H1 (cell line): ENCODE results near the gene SLC35A3. TPM values are rescaled to one million over a fixed set of nuclear protein-coding genes. Genes with fewer than 3 reads are reported as not detected.

Experiments used
- CBX5 ChIP-seq: fragments of 300-800, 300-1000 bp; sonication (generic); IDR thresholded peaks from 2 replicates; pipeline ENCODE4 v1.7.1; 2016; ENCODE audit warnings: antibody characterized with exemption, low read length, low read depth
- EP300 ChIP-seq, 2 experiments: IDR thresholded peaks; 1 replicate in 1 of 2; 2 replicates in 1 of 2; pipeline ENCODE4 v1.6.1; 2011 to 2012; ENCODE audit warnings: low read depth in 2 of 2, low read length in 2 of 2, mild to moderate bottlenecking in 2 of 2, borderline replicate concordance in 1 of 2, inconsistent platforms in 1 of 2, moderate library complexity in 1 of 2
- EZH2 ChIP-seq: fragments of 200-600 bp; sonication (generic); IDR thresholded peaks from 2 replicates; pipeline ENCODE4 v1.7.1; 2012; ENCODE audit warnings: low read depth, mild to moderate bottlenecking, moderate library complexity, low read length, inconsistent platforms; ENCODE audit not compliant: severe bottlenecking
- JUN ChIP-seq: IDR thresholded peaks from 2 replicates; pipeline ENCODE4 v1.6.1; 2011; ENCODE audit warnings: low read depth, mild to moderate bottlenecking, improper control_type of control experiment, low read length
- PHF8 ChIP-seq: fragments of 200-600 bp; sonication (generic); conservative IDR thresholded peaks from 2 replicates; pipeline ENCODE4 v1.7.1; 2012; ENCODE audit warnings: low read depth, mild to moderate bottlenecking, inconsistent platforms, low read length, moderate library complexity
- SP2 ChIP-seq: IDR thresholded peaks from 2 replicates; pipeline ENCODE4 v1.6.1; 2012; ENCODE audit warnings: mild to moderate bottlenecking, low read length, inconsistent platforms
- TEAD4 ChIP-seq: IDR thresholded peaks from 2 replicates; pipeline ENCODE4 v1.6.1; 2012; ENCODE audit warnings: low read depth, low read length, inconsistent platforms, mixed read lengths
- polyA plus RNA-seq, 7 experiments: library from polyadenylated mRNA; depleted of rRNA in 3 of 7; stranded (reverse) in 5 of 7; unstranded in 2 of 7; fragments of >200 nt in 5 of 7; fragments of 200-250 nt in 2 of 7; gene quantifications; 1 replicate in 5 of 7; 2 replicates in 1 of 7; 4 replicates in 1 of 7; pipeline versions ENCODE4 v1.2.1 to v1.2.3, GENCODE V29; 2011 to 2013; ENCODE audit warnings: missing spikeins in 2 of 7, mixed read lengths in 2 of 7
- total RNA-seq: library from RNA; stranded (reverse); fragmentation: NEBNext Ultra II Directional; extraction: Animal tissue kit (Norgen Biotek cat#: 25700); gene quantifications from 2 replicates; pipeline ENCODE4 v1.2.1, GENCODE V29; 2021
- TF ChIP-seq, protein P1 (sequence below): fragments of 300-600 bp; sonication (generic); IDR thresholded peaks from 2 replicates; pipeline ENCODE4 v1.7.1; 2012; ENCODE audit warnings: low read length, moderate library complexity, mild to moderate bottlenecking, inconsistent platforms; ENCODE audit not compliant: insufficient replicate concordance
- TF ChIP-seq, protein P2 (sequence below): IDR thresholded peaks from 2 replicates; pipeline ENCODE4 v1.6.1; 2012; ENCODE audit warnings: low read length, inconsistent platforms

Gene SLC35A3
- total and polyA plus RNA-seq, 2 of the 8 experiments (the other 6 are each of a cell fraction or from before 2014, with no cell fraction given) = 3.0 to 13.8 TPM

DNA sequence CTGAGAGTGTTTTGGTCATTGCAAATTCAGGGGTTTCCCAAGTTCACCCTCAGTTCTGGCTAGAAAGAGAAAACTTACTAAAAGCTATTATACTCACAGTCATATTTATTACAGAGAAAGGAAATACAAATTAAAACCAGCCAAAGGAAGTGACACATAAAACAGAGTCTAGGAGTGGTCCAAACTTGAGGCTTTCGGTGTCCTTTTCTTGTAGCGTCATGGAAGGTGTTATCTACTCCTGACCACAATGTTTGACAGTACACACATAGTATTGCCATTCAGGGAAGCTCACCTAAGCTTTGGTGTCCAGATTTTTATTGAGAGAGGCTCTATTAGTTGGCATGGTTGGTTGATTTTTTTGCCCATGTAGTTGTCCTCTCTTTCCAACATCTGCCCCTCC, 59.0 kb downstream of the SLC35A3 start (continued):
- TF ChIP-seq, protein P1, sequence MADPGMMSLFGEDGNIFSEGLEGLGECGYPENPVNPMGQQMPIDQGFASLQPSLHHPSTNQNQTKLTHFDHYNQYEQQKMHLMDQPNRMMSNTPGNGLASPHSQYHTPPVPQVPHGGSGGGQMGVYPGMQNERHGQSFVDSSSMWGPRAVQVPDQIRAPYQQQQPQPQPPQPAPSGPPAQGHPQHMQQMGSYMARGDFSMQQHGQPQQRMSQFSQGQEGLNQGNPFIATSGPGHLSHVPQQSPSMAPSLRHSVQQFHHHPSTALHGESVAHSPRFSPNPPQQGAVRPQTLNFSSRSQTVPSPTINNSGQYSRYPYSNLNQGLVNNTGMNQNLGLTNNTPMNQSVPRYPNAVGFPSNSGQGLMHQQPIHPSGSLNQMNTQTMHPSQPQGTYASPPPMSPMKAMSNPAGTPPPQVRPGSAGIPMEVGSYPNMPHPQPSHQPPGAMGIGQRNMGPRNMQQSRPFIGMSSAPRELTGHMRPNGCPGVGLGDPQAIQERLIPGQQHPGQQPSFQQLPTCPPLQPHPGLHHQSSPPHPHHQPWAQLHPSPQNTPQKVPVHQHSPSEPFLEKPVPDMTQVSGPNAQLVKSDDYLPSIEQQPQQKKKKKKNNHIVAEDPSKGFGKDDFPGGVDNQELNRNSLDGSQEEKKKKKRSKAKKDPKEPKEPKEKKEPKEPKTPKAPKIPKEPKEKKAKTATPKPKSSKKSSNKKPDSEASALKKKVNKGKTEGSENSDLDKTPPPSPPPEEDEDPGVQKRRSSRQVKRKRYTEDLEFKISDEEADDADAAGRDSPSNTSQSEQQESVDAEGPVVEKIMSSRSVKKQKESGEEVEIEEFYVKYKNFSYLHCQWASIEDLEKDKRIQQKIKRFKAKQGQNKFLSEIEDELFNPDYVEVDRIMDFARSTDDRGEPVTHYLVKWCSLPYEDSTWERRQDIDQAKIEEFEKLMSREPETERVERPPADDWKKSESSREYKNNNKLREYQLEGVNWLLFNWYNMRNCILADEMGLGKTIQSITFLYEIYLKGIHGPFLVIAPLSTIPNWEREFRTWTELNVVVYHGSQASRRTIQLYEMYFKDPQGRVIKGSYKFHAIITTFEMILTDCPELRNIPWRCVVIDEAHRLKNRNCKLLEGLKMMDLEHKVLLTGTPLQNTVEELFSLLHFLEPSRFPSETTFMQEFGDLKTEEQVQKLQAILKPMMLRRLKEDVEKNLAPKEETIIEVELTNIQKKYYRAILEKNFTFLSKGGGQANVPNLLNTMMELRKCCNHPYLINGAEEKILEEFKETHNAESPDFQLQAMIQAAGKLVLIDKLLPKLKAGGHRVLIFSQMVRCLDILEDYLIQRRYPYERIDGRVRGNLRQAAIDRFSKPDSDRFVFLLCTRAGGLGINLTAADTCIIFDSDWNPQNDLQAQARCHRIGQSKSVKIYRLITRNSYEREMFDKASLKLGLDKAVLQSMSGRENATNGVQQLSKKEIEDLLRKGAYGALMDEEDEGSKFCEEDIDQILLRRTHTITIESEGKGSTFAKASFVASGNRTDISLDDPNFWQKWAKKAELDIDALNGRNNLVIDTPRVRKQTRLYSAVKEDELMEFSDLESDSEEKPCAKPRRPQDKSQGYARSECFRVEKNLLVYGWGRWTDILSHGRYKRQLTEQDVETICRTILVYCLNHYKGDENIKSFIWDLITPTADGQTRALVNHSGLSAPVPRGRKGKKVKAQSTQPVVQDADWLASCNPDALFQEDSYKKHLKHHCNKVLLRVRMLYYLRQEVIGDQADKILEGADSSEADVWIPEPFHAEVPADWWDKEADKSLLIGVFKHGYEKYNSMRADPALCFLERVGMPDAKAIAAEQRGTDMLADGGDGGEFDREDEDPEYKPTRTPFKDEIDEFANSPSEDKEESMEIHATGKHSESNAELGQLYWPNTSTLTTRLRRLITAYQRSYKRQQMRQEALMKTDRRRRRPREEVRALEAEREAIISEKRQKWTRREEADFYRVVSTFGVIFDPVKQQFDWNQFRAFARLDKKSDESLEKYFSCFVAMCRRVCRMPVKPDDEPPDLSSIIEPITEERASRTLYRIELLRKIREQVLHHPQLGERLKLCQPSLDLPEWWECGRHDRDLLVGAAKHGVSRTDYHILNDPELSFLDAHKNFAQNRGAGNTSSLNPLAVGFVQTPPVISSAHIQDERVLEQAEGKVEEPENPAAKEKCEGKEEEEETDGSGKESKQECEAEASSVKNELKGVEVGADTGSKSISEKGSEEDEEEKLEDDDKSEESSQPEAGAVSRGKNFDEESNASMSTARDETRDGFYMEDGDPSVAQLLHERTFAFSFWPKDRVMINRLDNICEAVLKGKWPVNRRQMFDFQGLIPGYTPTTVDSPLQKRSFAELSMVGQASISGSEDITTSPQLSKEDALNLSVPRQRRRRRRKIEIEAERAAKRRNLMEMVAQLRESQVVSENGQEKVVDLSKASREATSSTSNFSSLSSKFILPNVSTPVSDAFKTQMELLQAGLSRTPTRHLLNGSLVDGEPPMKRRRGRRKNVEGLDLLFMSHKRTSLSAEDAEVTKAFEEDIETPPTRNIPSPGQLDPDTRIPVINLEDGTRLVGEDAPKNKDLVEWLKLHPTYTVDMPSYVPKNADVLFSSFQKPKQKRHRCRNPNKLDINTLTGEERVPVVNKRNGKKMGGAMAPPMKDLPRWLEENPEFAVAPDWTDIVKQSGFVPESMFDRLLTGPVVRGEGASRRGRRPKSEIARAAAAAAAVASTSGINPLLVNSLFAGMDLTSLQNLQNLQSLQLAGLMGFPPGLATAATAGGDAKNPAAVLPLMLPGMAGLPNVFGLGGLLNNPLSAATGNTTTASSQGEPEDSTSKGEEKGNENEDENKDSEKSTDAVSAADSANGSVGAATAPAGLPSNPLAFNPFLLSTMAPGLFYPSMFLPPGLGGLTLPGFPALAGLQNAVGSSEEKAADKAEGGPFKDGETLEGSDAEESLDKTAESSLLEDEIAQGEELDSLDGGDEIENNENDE = no peak
- no peak for TF ChIP-seq EP300 (IDR thresholded peaks at IDR 0.05; ENCODE audit: borderline replicate concordance in 1 of 2, low read depth in 2 of 2, low read length in 2 of 2)
- no peak for TF ChIP-seq CBX5
- TF ChIP-seq, protein P2, sequence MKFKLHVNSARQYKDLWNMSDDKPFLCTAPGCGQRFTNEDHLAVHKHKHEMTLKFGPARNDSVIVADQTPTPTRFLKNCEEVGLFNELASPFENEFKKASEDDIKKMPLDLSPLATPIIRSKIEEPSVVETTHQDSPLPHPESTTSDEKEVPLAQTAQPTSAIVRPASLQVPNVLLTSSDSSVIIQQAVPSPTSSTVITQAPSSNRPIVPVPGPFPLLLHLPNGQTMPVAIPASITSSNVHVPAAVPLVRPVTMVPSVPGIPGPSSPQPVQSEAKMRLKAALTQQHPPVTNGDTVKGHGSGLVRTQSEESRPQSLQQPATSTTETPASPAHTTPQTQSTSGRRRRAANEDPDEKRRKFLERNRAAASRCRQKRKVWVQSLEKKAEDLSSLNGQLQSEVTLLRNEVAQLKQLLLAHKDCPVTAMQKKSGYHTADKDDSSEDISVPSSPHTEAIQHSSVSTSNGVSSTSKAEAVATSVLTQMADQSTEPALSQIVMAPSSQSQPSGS = no peak
- TF ChIP-seq PHF8 = no peak
- TF ChIP-seq JUN = no peak
- TF ChIP-seq SP2 = no peak
- no peak for TF ChIP-seq TEAD4
- TF ChIP-seq EZH2 = no peak
